ENCODE results near the gene SLIT3. TPM values are rescaled to one million over a fixed set of nuclear protein-coding genes. Genes with fewer than 3 reads are reported as not detected.
"Not testable (repeated sequence)": the region's sequence is repeated elsewhere in the genome, so short reads cannot be mapped to it uniquely, and the experiment has no call there.

The SLIT3 gene
- total RNA-seq, 1 experiment from 2014 or later = under 0.01 TPM

DNA sequence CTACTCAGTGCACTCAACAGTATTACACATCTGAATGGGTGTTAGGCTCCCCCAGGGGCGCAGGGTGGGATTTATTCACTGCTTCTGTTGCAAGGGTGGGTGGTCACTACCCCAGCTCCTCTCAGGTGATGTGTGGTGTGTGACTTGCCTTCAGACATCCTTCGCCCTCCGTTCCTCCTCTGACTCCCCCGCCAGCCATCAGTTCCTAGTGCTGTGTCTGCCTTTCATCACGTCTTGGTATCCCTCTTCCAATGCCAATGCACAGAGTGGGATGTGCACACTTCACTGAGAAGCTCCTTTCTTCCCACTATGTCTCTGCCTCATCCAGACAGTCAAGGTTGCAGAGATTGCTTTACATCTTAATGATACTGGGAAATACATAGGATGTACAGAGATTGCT is 79.4 kb downstream of the SLIT3 start:
- DNase-seq (ENCODE audit: low read depth) = no peak

DNA sequence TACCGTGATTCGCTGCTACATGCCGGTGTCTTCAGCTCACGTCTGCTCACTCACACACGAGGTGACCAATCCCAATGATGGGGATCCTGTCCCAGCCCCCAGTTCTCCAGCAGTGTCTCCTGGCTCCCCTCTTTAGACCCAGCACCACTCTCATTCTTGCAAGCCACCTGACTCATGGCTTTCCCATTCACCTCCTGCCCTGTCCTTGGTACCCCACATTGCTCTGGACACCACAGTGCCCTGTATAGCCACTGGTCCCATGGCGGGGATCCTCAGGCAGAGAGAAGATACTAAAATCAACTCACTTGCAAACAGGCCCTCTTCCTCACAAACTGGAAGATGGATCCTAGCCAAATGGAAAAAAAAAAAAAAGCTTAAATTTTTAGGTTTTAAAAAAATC is 81.0 kb downstream of the SLIT3 start:
- DNase-seq (ENCODE audit: low read depth) = no peak

DNA sequence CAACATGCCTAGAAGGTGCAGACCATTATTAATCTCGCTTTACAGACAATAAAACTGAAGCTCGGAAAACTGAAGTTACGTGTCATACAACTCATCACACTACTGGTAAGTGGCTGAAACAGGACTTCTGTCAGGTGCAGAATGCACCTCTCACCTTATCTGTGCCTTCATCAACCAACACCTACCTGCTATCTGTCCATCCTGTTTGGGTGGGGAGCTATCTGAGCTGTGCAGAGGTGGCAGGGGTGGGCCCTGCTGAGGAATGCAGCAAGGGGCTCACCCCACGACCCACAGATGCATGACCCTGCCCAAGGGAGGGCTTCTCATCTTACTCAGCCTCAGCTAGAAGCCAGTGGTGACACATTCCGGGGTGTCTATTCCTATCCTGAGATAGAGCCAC is 81.6 kb downstream of the SLIT3 start:
- DNase-seq (ENCODE audit: low read depth) = no peak

DNA sequence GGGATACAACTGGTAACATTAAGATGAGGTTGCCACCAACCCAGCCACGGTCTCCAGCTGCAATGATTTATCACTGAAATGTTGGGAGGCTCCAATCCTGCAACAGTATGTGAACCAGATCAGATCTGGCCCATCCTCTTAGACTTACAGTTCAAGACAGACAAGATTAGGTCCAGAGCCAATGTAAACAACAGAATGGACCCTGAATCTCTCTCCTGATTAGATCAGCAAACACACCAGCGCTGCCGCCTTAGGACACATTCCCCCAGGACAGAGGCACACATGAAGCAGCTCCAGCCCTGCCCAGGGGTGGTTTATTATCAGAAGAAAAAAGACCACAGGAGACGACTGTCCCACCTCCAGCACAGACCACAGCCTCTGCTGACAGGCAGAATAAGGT is 82.1 kb downstream of the SLIT3 start:
- DNase-seq (ENCODE audit: low read depth) = no peak

DNA sequence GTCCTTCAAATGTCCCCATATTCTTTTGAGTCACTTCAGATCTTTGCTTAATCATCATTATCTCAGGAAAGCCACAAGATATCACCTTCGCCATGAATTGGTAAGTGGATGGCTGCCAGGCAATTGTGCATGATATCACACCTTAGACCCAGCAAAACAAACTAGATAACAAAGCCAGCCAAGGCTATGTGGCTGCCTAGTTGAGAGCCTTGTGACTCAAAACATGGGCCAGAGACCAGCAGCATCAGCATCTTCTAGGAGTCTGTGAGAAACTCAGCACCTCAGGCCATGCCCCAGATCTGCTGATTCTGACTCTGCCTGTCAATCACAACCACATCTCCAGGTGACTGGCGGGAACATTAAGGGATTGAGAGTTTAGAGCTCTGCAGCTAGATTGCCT is 82.8 kb downstream of the SLIT3 start:
- no peak for DNase-seq (ENCODE audit: low read depth)

DNA sequence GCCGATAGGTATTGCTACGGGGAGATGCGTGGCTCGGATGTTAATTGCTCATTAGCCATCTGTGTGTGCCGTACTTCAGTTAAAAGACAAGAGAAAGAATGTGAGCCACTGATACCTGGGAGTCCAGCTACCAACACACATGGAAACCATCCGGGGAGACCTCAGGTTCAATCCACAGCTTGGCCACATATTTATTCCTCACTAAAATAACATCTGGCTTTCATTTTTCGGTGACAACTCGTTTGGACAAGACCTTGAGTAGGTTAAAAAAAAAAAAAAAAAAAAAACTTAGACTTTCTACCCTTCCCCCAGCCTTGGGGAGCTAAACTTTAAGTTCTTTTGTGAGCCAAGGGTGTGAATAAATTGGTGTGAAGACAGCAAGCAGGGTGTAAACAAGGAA is 84.1 kb downstream of the SLIT3 start:
- no peak for DNase-seq (ENCODE audit: low read depth)

DNA sequence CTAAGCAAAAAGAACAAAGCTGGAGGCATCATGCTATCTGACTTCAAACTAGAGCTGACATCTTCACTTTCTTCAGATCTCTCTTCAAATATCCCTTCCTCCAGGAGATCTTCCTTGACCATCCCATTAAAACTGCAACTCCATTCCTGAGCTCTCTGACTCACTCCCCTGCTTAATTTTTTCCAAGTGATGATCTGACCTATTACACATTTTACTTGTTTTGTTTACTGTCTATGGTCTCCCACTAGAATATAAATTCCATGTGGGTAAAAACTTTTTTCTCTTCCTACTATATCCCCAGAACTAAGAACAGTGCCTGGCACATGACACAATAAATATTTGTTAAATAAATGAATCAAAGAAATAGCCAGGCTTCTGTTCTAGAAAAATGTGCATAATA is 87.5 kb downstream of the SLIT3 start:
- no peak for DNase-seq (ENCODE audit: low read depth)

DNA sequence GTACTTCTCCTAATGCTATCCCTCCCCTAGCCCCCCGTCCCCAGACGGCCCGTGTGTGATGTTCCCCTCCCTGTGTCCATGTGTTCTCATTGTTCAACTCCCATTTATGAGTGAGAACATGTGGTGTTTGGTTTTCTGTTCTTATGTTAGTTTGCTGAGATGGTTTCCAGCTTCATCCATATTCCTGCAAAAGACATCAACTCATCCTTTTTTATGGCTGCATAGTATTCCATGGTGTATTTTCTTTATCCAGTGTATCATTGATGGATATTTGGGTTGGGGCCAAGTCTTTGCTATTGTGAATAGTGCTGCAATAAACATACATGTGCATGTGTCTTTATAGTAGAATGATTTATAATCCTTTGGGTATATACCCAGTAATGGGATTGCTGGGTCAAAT is 89.2 kb downstream of the SLIT3 start:
- not testable (repeated sequence) for DNase-seq (ENCODE audit: low read depth)

DNA sequence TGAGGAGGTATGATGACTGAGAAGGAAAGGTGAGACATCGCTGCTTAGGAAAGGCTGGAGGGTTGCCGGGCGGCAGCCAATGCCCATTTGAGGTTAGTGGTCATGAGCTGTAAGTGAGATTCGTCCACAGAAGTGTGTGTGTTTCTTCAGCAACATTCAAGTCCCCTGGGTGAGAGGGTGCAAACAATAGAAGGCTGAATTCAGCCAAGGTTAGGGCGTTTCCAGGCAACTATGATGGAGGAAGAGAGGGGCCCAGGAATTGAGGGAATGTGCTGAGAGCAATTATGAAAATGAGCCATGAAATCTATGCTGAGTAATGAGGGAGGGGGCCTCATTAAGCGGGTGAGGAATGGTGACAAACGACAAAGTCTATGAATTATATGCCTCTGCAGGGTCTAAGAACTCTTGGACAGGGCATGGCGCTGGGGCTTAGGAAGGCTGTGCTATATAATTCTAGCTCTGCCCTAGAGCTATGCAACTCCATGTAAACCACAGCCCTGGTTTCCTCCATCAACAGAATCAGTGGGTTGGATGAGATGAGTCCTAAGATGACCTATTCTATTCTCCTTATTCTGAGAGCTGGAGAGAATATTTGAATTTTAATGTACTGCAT is 96.0 kb downstream of the SLIT3 start:
- DNase-seq (ENCODE audit: low read depth) = no peak

DNA sequence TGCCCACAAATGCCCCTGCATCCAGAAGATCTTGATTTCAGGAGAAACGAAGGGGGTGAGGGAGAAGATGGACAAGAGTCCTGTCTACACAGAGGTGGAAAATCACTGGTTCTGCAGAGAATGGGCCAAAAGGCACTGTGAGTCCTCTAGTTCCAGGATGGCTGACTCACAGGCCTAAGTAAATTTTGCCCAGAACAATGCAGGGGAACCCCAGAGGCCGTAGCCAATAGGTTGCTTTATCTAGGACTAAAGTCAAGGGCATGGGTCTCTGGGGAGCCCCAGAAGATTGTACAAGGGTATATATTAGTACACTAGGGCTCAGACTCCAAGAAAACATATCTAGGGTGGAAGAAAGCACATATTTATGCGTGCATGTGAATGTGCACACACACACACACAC is 98.0 kb downstream of the SLIT3 start:
- no peak for DNase-seq (ENCODE audit: low read depth)

DNA sequence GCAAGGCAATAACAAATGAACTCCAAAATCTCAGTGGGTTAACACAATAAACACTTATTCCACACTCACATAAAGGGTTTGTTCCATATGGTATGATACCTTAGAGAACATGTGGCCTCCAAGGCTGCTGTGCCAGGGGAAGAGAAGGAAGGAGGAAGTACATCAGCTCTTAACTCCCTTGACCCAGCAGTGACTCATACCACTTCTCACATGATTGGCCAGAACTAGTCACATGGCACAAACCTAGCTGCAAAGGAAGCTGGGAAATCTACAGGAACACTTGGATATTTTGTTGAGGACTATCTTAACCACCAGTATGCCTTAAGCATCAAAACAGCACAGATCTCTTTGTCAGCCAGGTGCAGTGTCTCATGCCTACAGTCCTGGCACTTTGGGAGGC is 99.3 kb downstream of the SLIT3 start:
- DNase-seq (ENCODE audit: low read depth) = no peak

DNA sequence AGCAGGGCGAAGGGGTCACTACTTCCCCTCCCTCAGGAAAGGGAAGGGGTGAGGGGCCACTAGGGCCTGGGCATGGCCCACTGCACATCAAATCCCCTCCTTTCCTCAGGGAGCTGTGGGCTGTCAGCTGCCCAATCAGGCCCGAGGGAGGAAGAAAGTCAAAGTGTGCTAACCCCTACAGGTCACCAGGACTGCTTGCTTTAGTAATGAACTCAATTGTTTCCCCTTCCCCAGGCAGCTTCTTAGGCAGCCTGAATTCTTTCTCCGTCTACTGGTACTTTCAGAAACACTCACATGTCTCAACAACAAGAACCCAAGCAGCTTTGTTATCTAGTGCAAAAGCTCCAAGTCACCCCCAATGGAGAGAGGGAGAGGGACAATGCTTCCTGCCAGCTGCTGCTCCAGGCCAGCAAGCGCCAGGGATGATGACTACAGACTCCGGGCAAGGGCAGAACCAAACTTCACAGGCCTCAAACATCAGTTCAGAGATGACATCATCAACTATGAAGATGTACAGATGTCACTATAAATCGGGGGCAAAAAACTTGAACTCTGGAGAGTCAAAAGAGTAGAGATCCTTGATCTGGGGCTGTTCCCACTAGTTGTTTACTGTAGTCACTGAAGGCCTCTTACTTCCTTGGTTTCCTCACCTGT is 100.7 kb downstream of the SLIT3 start:
- DNase-seq (ENCODE audit: low read depth) = no peak

DNA sequence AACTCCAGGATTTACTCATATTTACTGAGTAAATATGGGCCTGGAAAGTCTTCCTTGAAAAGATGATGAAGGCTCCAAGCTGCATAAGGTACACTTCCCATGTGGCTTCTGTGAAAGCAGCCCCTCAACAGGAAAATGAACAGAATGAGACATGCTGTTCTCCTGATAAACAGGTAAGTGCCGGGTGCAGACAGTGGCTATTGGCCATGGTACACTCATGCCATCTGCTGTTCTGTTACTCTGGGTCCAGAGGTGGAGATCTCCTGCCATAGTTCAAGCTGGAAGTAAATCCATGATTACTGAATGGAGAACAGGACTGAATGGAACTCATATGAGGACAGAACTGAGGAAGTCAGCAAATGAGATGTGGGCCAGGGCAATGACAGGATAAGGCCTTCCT is 103.6 kb downstream of the SLIT3 start:
- DNase-seq (ENCODE audit: low read depth) = no peak

DNA sequence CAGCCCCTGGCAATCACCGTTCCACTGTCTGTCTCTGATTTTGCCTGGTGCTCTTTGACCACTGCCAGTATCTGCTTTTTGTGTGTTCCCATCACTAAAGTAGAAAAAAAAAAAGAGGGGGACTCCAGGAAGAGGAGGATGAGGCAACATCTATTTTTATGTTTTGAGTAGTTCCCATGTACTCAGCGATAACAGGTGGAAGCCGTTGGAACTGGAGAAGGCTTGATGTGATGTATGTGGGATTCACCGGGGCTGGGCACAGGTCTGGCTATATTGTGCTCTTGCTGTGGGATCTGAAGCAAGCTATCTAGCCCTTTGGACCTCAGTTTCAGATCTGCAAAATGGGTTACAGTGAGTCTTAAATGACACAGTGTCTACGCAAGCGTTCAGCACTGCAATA is 104.9 kb downstream of the SLIT3 start:
- no peak for DNase-seq (ENCODE audit: low read depth)

DNA sequence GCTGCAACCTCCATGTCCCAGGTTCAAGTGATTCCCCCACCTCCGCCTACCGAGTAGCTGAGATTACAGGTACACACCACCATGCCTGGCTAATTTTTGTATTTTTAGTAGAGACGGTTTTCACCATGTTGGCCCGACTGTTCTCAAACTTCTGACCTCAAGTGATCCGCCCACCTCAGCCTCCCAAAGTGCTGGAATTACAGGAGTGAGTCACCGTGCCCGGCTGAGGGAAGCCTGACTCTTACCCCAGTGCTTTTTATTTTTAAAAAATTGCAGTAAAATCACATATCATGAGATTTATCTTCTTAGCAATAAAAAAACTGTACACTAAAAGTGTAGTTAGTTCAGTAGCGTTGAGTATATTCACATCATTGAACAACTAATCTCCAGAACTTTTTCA is 105.3 kb downstream of the SLIT3 start:
- no peak for DNase-seq (ENCODE audit: low read depth)

DNA sequence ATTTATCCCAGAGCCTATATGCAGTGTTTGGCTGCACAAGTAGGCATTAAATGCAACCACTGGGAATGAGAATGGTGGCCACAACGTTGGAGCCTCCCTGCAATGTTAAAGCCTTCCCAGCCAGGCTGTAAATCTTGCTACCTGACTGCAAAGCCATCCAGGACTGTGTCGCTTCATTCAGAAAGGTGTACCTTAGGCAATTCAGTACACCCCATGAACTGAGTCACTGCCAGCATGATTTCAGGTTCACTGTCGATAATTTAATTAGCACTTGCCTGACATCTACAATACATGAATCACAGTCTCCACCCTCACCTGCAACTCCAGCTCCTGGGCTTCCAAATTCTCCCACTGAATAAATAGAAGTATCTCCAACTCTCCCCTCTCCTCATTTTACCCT is 108.4 kb downstream of the SLIT3 start:
- DNase-seq (ENCODE audit: low read depth) = no peak

DNA sequence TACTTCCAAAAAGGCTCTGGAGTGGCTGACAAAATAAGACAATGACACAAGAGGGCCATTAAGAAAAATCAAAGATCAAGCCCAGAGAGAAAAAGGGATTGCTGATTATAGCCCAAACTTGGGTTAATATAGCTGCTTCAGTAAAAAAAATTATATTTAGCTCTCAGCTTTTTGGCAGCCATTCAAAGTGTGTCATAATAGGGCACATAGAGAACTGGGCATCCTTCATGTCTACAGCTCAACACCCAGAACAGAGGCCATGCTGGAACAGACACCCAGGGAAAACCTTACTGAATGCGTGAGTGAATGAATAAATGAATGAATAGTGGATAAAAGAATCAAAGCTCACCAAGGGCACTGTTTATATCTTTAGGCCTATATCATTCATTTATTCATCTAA is 110.1 kb downstream of the SLIT3 start:
- DNase-seq (ENCODE audit: low read depth) = no peak

DNA sequence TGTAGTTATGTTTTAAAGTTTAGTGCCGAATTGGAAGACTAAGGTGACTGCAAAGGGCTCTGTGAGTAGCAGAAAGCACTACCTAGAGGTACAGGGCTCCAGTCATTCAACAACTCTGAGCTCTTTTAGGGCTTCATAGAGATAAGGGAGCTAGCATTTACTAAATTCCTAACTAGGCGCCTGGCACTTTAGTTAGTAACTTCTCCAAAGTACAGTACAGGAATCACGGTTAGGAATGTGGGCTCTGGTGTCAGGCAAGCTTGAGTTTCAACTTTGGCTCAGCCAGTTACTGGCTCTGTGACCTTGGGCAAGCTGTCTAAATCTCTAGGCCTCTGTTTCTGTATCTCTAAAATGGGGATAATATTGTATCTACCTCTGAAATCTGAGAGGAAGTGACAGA is 115.3 kb downstream of the SLIT3 start:
- DNase-seq (ENCODE audit: low read depth) = no peak

DNA sequence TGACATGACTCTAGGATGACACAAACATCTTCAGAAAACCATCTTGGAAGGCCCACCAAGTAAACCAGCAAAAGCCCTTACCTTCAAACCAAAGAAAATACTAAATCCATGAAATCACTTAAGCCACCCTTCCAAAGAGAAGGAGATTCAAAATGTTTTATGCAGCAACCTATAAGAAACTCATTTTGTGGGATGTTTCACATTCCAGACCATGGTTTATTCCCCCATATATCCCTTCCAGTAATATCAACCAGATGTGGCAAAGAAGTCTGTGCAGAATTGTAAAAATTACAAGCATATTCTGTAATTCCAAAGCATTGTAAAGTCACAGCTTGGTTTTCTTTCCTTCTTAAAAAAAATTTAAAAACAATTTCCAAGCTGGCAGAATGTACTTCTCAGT is 117.4 kb downstream of the SLIT3 start:
- DNase-seq (ENCODE audit: low read depth) = no peak

DNA sequence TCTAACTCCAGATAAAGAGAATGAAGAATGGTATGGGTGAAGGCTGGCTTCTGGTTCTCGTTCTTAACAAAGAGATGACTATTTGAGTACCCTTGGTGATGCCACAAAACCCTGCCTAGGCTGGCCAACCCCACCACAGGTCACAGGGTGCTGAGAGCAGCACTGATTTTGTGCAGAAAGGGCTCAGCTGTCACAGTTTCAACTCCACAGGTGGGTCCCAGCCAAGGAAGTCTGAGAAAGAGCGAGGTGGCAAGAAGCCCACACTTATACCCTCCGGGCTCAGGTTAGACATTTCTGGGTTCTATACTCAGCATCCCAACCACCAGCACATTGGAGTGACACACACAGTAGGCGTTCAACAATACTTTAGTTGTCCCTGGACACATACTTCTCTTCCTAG is 118.1 kb downstream of the SLIT3 start:
- no peak for DNase-seq (ENCODE audit: low read depth)

DNA sequence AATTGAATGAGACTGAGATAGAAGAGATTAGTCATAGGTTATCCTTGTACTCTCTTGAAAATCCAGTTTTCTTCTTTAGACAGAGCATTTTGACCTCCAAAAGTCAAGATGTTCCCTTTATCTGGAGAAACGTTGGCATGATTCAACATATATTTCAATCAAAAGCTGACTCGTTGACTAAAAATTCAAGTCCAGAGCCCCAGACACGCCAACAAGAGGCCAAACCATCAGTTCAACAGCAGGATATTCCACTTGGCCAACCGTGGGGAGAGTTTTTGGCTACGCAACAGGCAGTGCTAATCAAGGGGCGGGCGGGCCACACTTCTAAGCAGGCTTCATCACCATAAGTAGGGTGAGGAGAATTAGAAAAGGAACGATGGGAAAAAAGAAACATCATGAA is 119.1 kb downstream of the SLIT3 start:
- DNase-seq (ENCODE audit: low read depth) = no peak

DNA sequence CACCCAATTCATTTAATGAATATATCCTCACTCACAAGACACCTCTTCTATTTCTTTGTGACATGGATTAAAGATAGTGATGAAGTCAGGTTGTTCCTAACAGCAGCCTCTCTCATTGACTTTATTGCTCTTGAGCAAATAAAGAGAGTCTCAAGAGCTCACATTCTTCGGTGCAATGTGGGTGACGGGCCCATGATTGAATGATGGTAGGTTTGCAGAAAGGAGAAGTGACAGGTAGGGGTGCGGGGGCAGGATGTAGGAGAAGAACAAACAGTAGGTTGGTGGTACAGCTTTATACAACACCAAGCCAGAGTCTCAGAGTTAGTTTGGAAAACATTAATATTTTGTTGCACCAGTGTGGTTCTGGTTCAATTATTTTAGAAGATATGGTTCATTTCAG is 122.2 kb downstream of the SLIT3 start:
- no peak for DNase-seq (ENCODE audit: low read depth)

DNA sequence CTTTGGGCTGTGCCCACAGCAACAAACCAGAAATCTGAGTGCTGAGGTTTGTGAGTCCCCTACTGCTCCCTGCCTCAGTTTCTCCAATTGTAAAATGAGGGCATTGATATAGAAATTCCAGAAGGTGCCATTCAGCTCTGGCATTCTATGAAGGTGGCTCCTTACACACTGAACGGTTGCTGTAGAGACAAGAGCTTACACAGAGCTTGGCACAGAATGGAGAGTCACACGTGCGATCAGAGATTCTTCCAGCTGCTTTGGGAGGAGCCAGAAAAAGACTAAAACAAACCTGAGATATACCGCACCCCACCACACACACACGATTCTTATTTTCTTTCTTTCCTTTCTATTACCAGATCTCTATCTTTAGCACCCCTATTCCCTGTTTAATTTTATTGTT is 122.7 kb downstream of the SLIT3 start:
- no peak for DNase-seq (ENCODE audit: low read depth)

All from LHCN-M2 (cell line).